Measurements from ENCODE around the gene CFAP46. TPM values are rescaled to one million over a fixed set of nuclear protein-coding genes. Genes with fewer than 3 reads are reported as not detected.
A peak's percentile ranks its signal among the peaks of the same experiment; 100 is the strongest.

CFAP46 gene
- total and polyA plus RNA-seq, 2 of the 8 experiments (the other 6 are each of a cell fraction or from before 2014, with no cell fraction given) = 2.6 to 4.8 TPM

DNA sequence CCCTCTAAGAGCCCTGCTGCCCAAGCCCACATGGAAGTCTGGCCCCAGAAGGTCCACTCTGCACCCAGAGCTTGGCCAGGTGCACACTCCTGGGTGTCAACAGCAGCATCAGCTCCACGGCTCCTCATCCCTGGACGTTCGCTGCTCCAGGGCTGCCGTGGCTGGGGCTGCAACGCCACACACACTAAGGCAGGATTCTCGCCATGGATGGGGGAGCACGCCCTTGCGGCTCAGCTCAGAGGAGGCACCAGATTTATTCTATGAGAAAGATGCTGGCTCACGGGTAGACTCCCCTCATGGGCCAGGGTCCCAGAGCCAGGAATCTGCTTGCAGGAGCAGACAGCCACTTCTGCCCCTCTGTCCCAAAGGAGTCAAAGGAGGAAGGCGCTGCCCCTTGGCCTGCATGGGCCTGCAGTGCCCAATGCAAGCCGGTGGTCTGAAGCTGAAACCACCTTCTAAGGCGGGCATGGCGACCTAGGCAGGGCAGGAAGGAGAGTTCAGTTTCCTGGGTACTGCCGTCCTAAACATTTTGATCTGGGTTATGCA, 42.1 kb downstream of the CFAP46 start:
- H3K23ac ChIP-seq (ENCODE audit: insufficient read length) = no peak overlapping the region
- no peak overlapping the region for H3K56ac ChIP-seq (replicated peaks; ENCODE audit: insufficient read length, low read depth, low read length)
- no peak overlapping the region for H2BK5ac ChIP-seq (ENCODE audit: low read depth, low read length)
- H3K79me1 ChIP-seq (ENCODE audit: low read depth, low read length) = no peaks in the 10 kb centered on the region
- H2AFZ ChIP-seq (ENCODE audit: low read length) = no peak overlapping the region
- H3K36me3 ChIP-seq (ENCODE audit: control insufficient read depth in 2 of 4, insufficient read depth in 4 of 4, low read length in 3 of 4) = no peaks in the 10 kb centered on the region
- H3K27me3 ChIP-seq (replicated peaks in 1 of 4; ENCODE audit: control insufficient read depth in 3 of 4, extremely low read depth in 1 of 4, insufficient read depth in 3 of 4, low read length in 3 of 4) = no peaks in the 10 kb centered on the region
- peaks cover 7 to 8% of the 10 kb centered on the region in 2 experiments; a peak in 3 of 4 replicates for H3K9me3 ChIP-seq (ENCODE audit: insufficient read depth in 2 of 2, low read depth in 1 of 2, low read length in 1 of 2)
- H4K91ac ChIP-seq (replicated peaks; ENCODE audit: insufficient read length, low read length) = no peak overlapping the region
- H3K9ac ChIP-seq (replicated peaks in 1 of 4; ENCODE audit: extremely low read depth in 1 of 4, low read depth in 3 of 4, low read length in 3 of 4) = no peak overlapping the region
- peak overlapping the region; percentile 48 for H4K8ac ChIP-seq (ENCODE audit: extremely low read depth, insufficient read depth, low read length)
- no peak overlapping the region for H3K27ac ChIP-seq (ENCODE audit: low read depth, low read length)
- no peak overlapping the region for H2BK12ac ChIP-seq (ENCODE audit: low read depth, low read length)
- H3K4me1 ChIP-seq (replicated peaks in 1 of 4; ENCODE audit: control insufficient read depth in 3 of 4, insufficient read depth in 4 of 4, low read length in 3 of 4) = no peaks in the 10 kb centered on the region; a peak in 1 of 7 replicates
- CTCF ChIA-PET (ENCODE audit: partially characterized antibody) = interaction anchor here (0.6 to 1.8 kb wide), 5 partner anchors 9 to 306 kb away, joined by 3 to 7 read pairs (median 4); no protein-coding TSS in a partner anchor
- no peak overlapping the region for H3K14ac ChIP-seq (ENCODE audit: insufficient read length)
- no peak overlapping the region for H2BK120ac ChIP-seq (replicated peaks; ENCODE audit: low read depth, low read length)
- H3K79me2 ChIP-seq (ENCODE audit: control insufficient read depth in 1 of 2, insufficient read depth in 2 of 2, low read length in 2 of 2) = no peaks in the 10 kb centered on the region
- peaks cover 3% of the 10 kb centered on the region; the same call in 1 of the 2 replicates for H3K23me2 ChIP-seq (ENCODE audit: low read depth, low read length)
- WGBS, 2 experiments (ENCODE audit: extremely low coverage in 1 of 2, insufficient coverage in 1 of 2, insufficient read length in 1 of 2, insufficient replicate concordance in 2 of 2, low coverage in 1 of 2, low lambda C conversion rate in 2 of 2, missing lambda C conversion rate in 1 of 2) = 89% methylated on average over 14 of the region's 14 CpGs; no CpG with 5 or more reads in 1 of the 2 experiments
- H2BK20ac ChIP-seq (ENCODE audit: low read length) = no peak overlapping the region; the same call in 1 of the 2 replicates
- DNase-seq (ENCODE audit: low read depth in 1 of 2, low spot score in 2 of 2) = no peak
- H3K18ac ChIP-seq (ENCODE audit: extremely low read depth, low read length) = no peak overlapping the region
- H2BK15ac ChIP-seq (ENCODE audit: low read length) = no peak overlapping the region
- POLR2A ChIA-PET (ENCODE audit: partially characterized antibody) = no interaction called here
- no peak overlapping the region for H3K4me2 ChIP-seq (ENCODE audit: insufficient read depth in 1 of 2, low read depth in 2 of 2, low read length in 2 of 2)
- H4K5ac ChIP-seq (ENCODE audit: insufficient read length, low read depth, low read length) = no peak overlapping the region
- FAIRE-seq = no peak
- no peak overlapping the region for H3K4me3 ChIP-seq (ENCODE audit: extremely low read depth in 1 of 4, insufficient read depth in 2 of 4, low read depth in 3 of 4, low read length in 4 of 4)
- H2AK5ac ChIP-seq (ENCODE audit: low read depth, low read length) = no peak overlapping the region
- no peak overlapping the region for H3K4ac ChIP-seq (replicated peaks; ENCODE audit: insufficient read length, low read depth, low read length)
- no peaks in the 10 kb centered on the region for H4K20me1 ChIP-seq (replicated peaks in 1 of 2; ENCODE audit: control insufficient read depth in 1 of 2, insufficient read depth in 2 of 2, low read length in 2 of 2)
- no peak for TF ChIP-seq SIRT6 (IDR thresholded peaks at IDR 0.05; ENCODE audit: low read length)
- TF ChIP-seq RAD21 (IDR thresholded peaks at IDR 0.05 in 1 of 2, conservative IDR thresholded peaks at IDR 0.05 in 1 of 2; ENCODE audit: low read depth in 2 of 2, low read length in 2 of 2) = no peak
- no peak for TF ChIP-seq TAF1 (IDR thresholded peaks at IDR 0.05; ENCODE audit: low read depth, low read length)
- TF ChIP-seq BRCA1 (IDR thresholded peaks at IDR 0.05; ENCODE audit: low read depth, low read length) = no peak
- no peak for TF ChIP-seq CBX8 (IDR thresholded peaks at IDR 0.05; ENCODE audit: borderline replicate concordance, low read depth, low read length)
- no peak for TF ChIP-seq SUZ12 (IDR thresholded peaks at IDR 0.05; ENCODE audit: low read length)
- no peak for TF ChIP-seq SAP30 (IDR thresholded peaks at IDR 0.05; ENCODE audit: insufficient read depth, insufficient replicate concordance, low read length)
- TF ChIP-seq, protein P1, sequence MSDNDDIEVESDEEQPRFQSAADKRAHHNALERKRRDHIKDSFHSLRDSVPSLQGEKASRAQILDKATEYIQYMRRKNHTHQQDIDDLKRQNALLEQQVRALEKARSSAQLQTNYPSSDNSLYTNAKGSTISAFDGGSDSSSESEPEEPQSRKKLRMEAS (IDR thresholded peaks at IDR 0.05) = no peak
- no peak for TF ChIP-seq SRF (IDR thresholded peaks at IDR 0.05; ENCODE audit: low read depth, low read length)
- TF ChIP-seq PHF8 (conservative IDR thresholded peaks at IDR 0.05; ENCODE audit: low read depth, low read length) = no peak
- TF ChIP-seq BACH1 (IDR thresholded peaks at IDR 0.05; ENCODE audit: low read length) = no peak
- TF ChIP-seq, protein P2, sequence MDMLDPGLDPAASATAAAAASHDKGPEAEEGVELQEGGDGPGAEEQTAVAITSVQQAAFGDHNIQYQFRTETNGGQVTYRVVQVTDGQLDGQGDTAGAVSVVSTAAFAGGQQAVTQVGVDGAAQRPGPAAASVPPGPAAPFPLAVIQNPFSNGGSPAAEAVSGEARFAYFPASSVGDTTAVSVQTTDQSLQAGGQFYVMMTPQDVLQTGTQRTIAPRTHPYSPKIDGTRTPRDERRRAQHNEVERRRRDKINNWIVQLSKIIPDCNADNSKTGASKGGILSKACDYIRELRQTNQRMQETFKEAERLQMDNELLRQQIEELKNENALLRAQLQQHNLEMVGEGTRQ (IDR thresholded peaks at IDR 0.05; ENCODE audit: low read length) = no peak
